ENCODE results near the gene FLT1. TPM values are rescaled to one million over a fixed set of nuclear protein-coding genes. Genes with fewer than 3 reads are reported as not detected.

Gene FLT1
- polyA plus RNA-seq, 3 donors from 2014 or later: not detected

GRCh38 chr13:28455580-28456194, 39.2 kb downstream of the FLT1 start:
- H3K9me3 Mint-ChIP-seq: peaks cover 0 to 2% (median 0%) of the 10 kb centered on the region in 6 donors
- no peak for DNase-seq
- H3K4me3 Mint-ChIP-seq: no peak overlapping the region
- no peaks in the 10 kb centered on the region for H3K36me3 Mint-ChIP-seq
- H3K4me1 Mint-ChIP-seq: no peaks in the 10 kb centered on the region
- no peak overlapping the region for H3K27ac Mint-ChIP-seq
- peaks cover 0 to 9% (median 4%) of the 10 kb centered on the region in 3 donors for H3K27me3 Mint-ChIP-seq (ENCODE audit: low read depth in 3 of 3)

- H3K36me3 Mint-ChIP-seq: no peaks in the 10 kb centered on the region
- no peak overlapping the region for H3K4me3 Mint-ChIP-seq
- peaks cover 2 to 5% (median 2%) of the 10 kb centered on the region in 3 donors for H3K27me3 Mint-ChIP-seq (ENCODE audit: low read depth in 3 of 3)
- no peak overlapping the region for H3K27ac Mint-ChIP-seq
- H3K9me3 Mint-ChIP-seq: peaks cover 2 to 9% (median 5%) of the 10 kb centered on the region in 6 donors
- H3K4me1 Mint-ChIP-seq: peaks cover 0 to 1% of the 10 kb centered on the region in 2 donors
- DNase-seq: no peak
Observed at GRCh38 chr13:28452755-28453154, 42.2 kb downstream of the FLT1 start.

GRCh38 chr13:28451482-28452217, 43.3 kb downstream of the FLT1 start:
- Mint-ChIP-seq H3K36me3 (no peaks in the 10 kb centered on the region), H3K9me3 (peaks cover 2 to 13% (median 6%) of the 10 kb centered on the region in 6 donors), H3K4me3 (no peak overlapping the region), H3K4me1 (peaks cover 0 to 1% of the 10 kb centered on the region in 2 donors), H3K27me3 (ENCODE audit: low read depth in 3 of 3) (peaks cover 2 to 8% (median 2%) of the 10 kb centered on the region in 3 donors), H3K27ac (no peak overlapping the region)
- DNase-seq: no peak

GRCh38 chr13:28449826-28450773, 44.8 kb downstream of the FLT1 start:
- H3K4me3 Mint-ChIP-seq: no peak overlapping the region
- peak overlapping the region in 1 of 6 donors; percentile 30 for H3K27ac Mint-ChIP-seq
- peaks cover 0 to 1% of the 10 kb centered on the region in 2 donors for H3K4me1 Mint-ChIP-seq
- H3K9me3 Mint-ChIP-seq: peaks cover 5 to 13% (median 7%) of the 10 kb centered on the region in 6 donors
- H3K27me3 Mint-ChIP-seq (ENCODE audit: low read depth in 3 of 3): peaks cover 0 to 10% (median 0%) of the 10 kb centered on the region in 3 donors
- DNase-seq: no peak
- no peaks in the 10 kb centered on the region for H3K36me3 Mint-ChIP-seq

- Mint-ChIP-seq H3K4me3 (no peak overlapping the region), H3K27me3 (ENCODE audit: low read depth in 3 of 3) (peaks cover 0 to 10% (median 4%) of the 10 kb centered on the region in 3 donors), H3K4me1 (peaks cover 0 to 1% of the 10 kb centered on the region in 2 donors), H3K36me3 (no peaks in the 10 kb centered on the region), H3K9me3 (peaks cover 5 to 13% (median 7%) of the 10 kb centered on the region in 6 donors), H3K27ac (no peak overlapping the region)
- DNase-seq: no peak
Observed at GRCh38 chr13:28448651-28449358, 46.1 kb downstream of the FLT1 start.

GRCh38 chr13:28447989-28448388, 46.9 kb downstream of the FLT1 start:
- DNase-seq: no peak
- Mint-ChIP-seq H3K9me3 (peaks cover 5 to 13% (median 7%) of the 10 kb centered on the region in 6 donors), H3K27ac (no peak overlapping the region), H3K4me3 (no peak overlapping the region), H3K4me1 (peaks cover 0 to 1% of the 10 kb centered on the region in 2 donors), H3K27me3 (ENCODE audit: low read depth in 3 of 3) (peaks cover 0 to 10% (median 4%) of the 10 kb centered on the region in 3 donors), H3K36me3 (no peaks in the 10 kb centered on the region)

- DNase-seq: no peak
- Mint-ChIP-seq H3K36me3 (peaks cover 0 to 4% (median 0%) of the 10 kb centered on the region in 3 donors), H3K27ac (no peak overlapping the region), H3K4me3 (no peak overlapping the region), H3K27me3 (ENCODE audit: low read depth in 3 of 3) (peaks cover 0 to 10% (median 9%) of the 10 kb centered on the region in 3 donors), H3K4me1 (peaks cover 0 to 1% of the 10 kb centered on the region in 2 donors), H3K9me3 (peaks cover 5 to 13% (median 7%) of the 10 kb centered on the region in 6 donors)
Observed at GRCh38 chr13:28447206-28447605, 47.7 kb downstream of the FLT1 start.

- peaks cover 5 to 10% (median 6%) of the 10 kb centered on the region in 3 donors for H3K27me3 Mint-ChIP-seq (ENCODE audit: low read depth in 3 of 3)
- no peaks in the 10 kb centered on the region for H3K4me1 Mint-ChIP-seq
- peaks cover 1 to 7% (median 4%) of the 10 kb centered on the region in 6 donors for H3K9me3 Mint-ChIP-seq
- H3K4me3 Mint-ChIP-seq: no peak overlapping the region
- H3K27ac Mint-ChIP-seq: no peak overlapping the region
- H3K36me3 Mint-ChIP-seq: peaks cover 0 to 4% (median 0%) of the 10 kb centered on the region in 3 donors
- DNase-seq: no peak
Observed at GRCh38 chr13:28442839-28443238, 52.1 kb downstream of the FLT1 start.

- peaks cover 0 to 4% (median 0%) of the 10 kb centered on the region in 3 donors for H3K36me3 Mint-ChIP-seq
- no peak overlapping the region for H3K27ac Mint-ChIP-seq
- no peaks in the 10 kb centered on the region for H3K4me1 Mint-ChIP-seq
- peaks cover 3 to 16% (median 6%) of the 10 kb centered on the region in 3 donors for H3K27me3 Mint-ChIP-seq (ENCODE audit: low read depth in 3 of 3)
- DNase-seq: no peak
- no peak overlapping the region for H3K4me3 Mint-ChIP-seq
- H3K9me3 Mint-ChIP-seq: peaks cover 0 to 6% (median under 1%) of the 10 kb centered on the region in 6 donors
Observed at GRCh38 chr13:28441529-28441928, 53.4 kb downstream of the FLT1 start.

- H3K27ac Mint-ChIP-seq: no peak overlapping the region
- DNase-seq: no peak
Observed at GRCh38 chr13:28440774-28441504, 54.0 kb downstream of the FLT1 start.

GRCh38 chr13:28438598-28439334, 56.2 kb downstream of the FLT1 start:
- no peak for DNase-seq
- Mint-ChIP-seq H3K4me3 (no peak overlapping the region), H3K36me3 (peaks cover 0 to 4% (median 0%) of the 10 kb centered on the region in 3 donors), H3K27ac (no peak overlapping the region), H3K27me3 (ENCODE audit: low read depth in 3 of 3) (peaks cover 2 to 12% (median 6%) of the 10 kb centered on the region in 3 donors), H3K9me3 (peaks cover 0 to 4% (median 0%) of the 10 kb centered on the region in 6 donors), H3K4me1 (no peaks in the 10 kb centered on the region)

More at GRCh38 chr13:28440774-28441504, 54.0 kb downstream of the FLT1 start:
- no peaks in the 10 kb centered on the region for H3K4me1 Mint-ChIP-seq
- H3K27me3 Mint-ChIP-seq (ENCODE audit: low read depth in 3 of 3): peaks cover 1 to 16% (median 6%) of the 10 kb centered on the region in 3 donors
- H3K9me3 Mint-ChIP-seq: peaks cover 0 to 6% (median under 1%) of the 10 kb centered on the region in 6 donors
- peaks cover 0 to 4% (median 0%) of the 10 kb centered on the region in 3 donors for H3K36me3 Mint-ChIP-seq
- no peak overlapping the region for H3K4me3 Mint-ChIP-seq

- no peaks in the 10 kb centered on the region for H3K4me1 Mint-ChIP-seq
- no peak for DNase-seq
- H3K4me3 Mint-ChIP-seq: no peak overlapping the region
- H3K27me3 Mint-ChIP-seq (ENCODE audit: low read depth in 3 of 3): peaks cover 2 to 12% (median 6%) of the 10 kb centered on the region in 3 donors
- H3K9me3 Mint-ChIP-seq: peaks cover 0 to 1% (median 0%) of the 10 kb centered on the region in 6 donors
- H3K27ac Mint-ChIP-seq: no peak overlapping the region
- peaks cover 0 to 4% (median 0%) of the 10 kb centered on the region in 3 donors for H3K36me3 Mint-ChIP-seq
Observed at GRCh38 chr13:28438067-28438466, 56.9 kb downstream of the FLT1 start.

Measured in immature natural killer cell (primary cell).